Kidney (tissue), 14 donors: ENCODE measurements around the gene GAB2. TPM values are rescaled to one million over a fixed set of nuclear protein-coding genes. Genes with fewer than 3 reads are reported as not detected.
A peak's percentile ranks its signal among the peaks of the same experiment; 100 is the strongest.

Source experiments
- DNase-seq, 5 donors: peaks; one replicate each; pipeline ENCODE4 v3.0.0-alpha.2; 2013 to 2020
- FAIRE-seq: peaks from 2 replicates; lab custom pipeline; 2012; peaks lifted over from hg19 to GRCh38; lab: Jason Lieb, UNC
- H3K27ac ChIP-seq, 2 donors: one replicate each; pipeline ENCODE4 v1.7.0; 2013; ENCODE audit warnings: low read depth in 2 of 2, low read length in 2 of 2, inconsistent platforms in 1 of 2
- H3K27me3 ChIP-seq: one replicate; pipeline ENCODE4 v1.7.1; 2013; ENCODE audit warnings: low read length, inconsistent platforms; ENCODE audit not compliant: control insufficient read depth, insufficient read depth
- H3K36me3 ChIP-seq, 3 donors: one replicate each; pipeline versions ENCODE4 v1.7.0 to v1.7.1; 2013; ENCODE audit warnings: low read length in 3 of 3, control low read depth in 1 of 3, inconsistent platforms in 1 of 3; ENCODE audit not compliant: insufficient read depth in 3 of 3, control insufficient read depth in 2 of 3
- H3K4me1 ChIP-seq, 3 donors: one replicate each; pipeline versions ENCODE4 v1.7.0 to v1.7.1; 2013; ENCODE audit warnings: low read length in 3 of 3, inconsistent platforms in 1 of 3, low read depth in 1 of 3; ENCODE audit not compliant: control insufficient read depth in 2 of 3, insufficient read depth in 2 of 3
- H3K4me3 ChIP-seq, 3 donors: one replicate each; pipeline versions ENCODE4 v1.7.0 to v1.8.1; 2013; ENCODE audit warnings: low read length in 3 of 3, control low read depth in 1 of 3, inconsistent platforms in 1 of 3
- H3K9ac ChIP-seq, 3 donors: one replicate each; pipeline versions ENCODE4 v1.7.0 to v1.7.1; 2013; ENCODE audit warnings: low read length in 3 of 3, control low read depth in 1 of 3, inconsistent platforms in 1 of 3
- H3K9me3 ChIP-seq, 3 donors: one replicate each; pipeline versions ENCODE4 v1.7.0 to v1.7.1; 2013; ENCODE audit warnings: low read length in 3 of 3, control low read depth in 1 of 3, inconsistent platforms in 1 of 3; ENCODE audit not compliant: control insufficient read depth in 2 of 3, insufficient read depth in 1 of 3
- intact Hi-C: fragments of 100-400 bp; cut with DNase I; formaldehyde crosslinking; loops from one replicate; pipeline ENCODE4 v1.11.1; 2022
- polyA plus RNA-seq: library from polyadenylated mRNA; stranded (reverse); fragments of 350-450 nt; fragmentation: Illumina TruSeq; extraction: RNeasy Lipid Tissue Mini Kit (QIAGEN cat#74804); gene quantifications from one replicate; pipeline ENCODE4 v1.2.3, GENCODE V29; 2014; ENCODE audit warnings: low read depth, low replicate concordance; ENCODE audit not compliant: insufficient read depth
- total RNA-seq: library from RNA; stranded (reverse); fragmentation: NEBNext Ultra II Directional; extraction: Animal tissue kit (Norgen Biotek cat#: 25700); gene quantifications from one replicate; pipeline ENCODE4 v1.2.1, GENCODE V29; 2021
- TF ChIP-seq, protein P1 (sequence below): IDR thresholded peaks from 3 replicates; pipeline ENCODE4 v1.5.1; 2012; ENCODE audit warnings: mild to moderate bottlenecking, moderate library complexity, borderline replicate concordance; ENCODE audit not compliant: insufficient read depth; ENCODE audit errors: extremely low read depth
- donor health status: control.
- donor health status: control.
- donor health status: control.
- donor health status: control.
- donor health status: control.
- donor health status: DM: yes; HTN: yes; CAD: no.
- donor health status: Normal renal cell carcinoma (clear cell type).

Gene GAB2
- total and polyA plus RNA-seq, 2 donors from 2014 or later: 3.3 to 23.6 TPM

DNA sequence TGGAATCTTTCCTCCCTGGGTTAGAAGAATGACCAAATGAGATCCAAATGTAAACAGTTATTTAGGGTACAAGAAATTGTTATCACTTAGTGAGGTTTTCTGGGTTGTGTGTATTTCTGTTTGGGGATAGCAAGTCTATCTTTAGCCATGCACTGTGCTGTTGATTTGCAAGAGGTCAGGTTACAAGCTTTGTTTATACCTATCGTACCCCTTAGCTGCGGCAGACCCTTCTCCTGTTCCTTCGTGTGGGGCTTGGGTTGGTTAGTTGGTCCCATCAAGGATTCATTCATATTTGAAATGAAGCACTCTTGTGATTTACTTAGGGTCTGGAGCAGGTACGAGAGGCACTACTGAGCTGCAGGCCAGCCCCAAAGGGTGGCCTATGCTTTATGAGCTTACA lies 156.3 kb downstream of the GAB2 start:
- peaks cover 0 to 2% (median under 1%) of the 10 kb centered on the region in 3 donors for H3K4me1 ChIP-seq
- no peak overlapping the region for H3K27ac ChIP-seq
- H3K9ac ChIP-seq: no peak overlapping the region
- H3K27me3 ChIP-seq: no peaks in the 10 kb centered on the region
- H3K4me3 ChIP-seq: no peak overlapping the region
- DNase-seq (no peak), FAIRE-seq (no peak)
- no peaks in the 10 kb centered on the region for H3K9me3 ChIP-seq
- H3K36me3 ChIP-seq: no peaks in the 10 kb centered on the region
- TF ChIP-seq, protein P1, sequence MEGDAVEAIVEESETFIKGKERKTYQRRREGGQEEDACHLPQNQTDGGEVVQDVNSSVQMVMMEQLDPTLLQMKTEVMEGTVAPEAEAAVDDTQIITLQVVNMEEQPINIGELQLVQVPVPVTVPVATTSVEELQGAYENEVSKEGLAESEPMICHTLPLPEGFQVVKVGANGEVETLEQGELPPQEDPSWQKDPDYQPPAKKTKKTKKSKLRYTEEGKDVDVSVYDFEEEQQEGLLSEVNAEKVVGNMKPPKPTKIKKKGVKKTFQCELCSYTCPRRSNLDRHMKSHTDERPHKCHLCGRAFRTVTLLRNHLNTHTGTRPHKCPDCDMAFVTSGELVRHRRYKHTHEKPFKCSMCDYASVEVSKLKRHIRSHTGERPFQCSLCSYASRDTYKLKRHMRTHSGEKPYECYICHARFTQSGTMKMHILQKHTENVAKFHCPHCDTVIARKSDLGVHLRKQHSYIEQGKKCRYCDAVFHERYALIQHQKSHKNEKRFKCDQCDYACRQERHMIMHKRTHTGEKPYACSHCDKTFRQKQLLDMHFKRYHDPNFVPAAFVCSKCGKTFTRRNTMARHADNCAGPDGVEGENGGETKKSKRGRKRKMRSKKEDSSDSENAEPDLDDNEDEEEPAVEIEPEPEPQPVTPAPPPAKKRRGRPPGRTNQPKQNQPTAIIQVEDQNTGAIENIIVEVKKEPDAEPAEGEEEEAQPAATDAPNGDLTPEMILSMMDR: no peak
- intact Hi-C loops: no loop called here

GRCh38 chr11:78259777-78260487 lies 157.7 kb downstream of the GAB2 start:
- TF ChIP-seq, protein P1: no peak
- Histone ChIP-seq H3K4me1 (peaks cover 0 to 2% (median 0%) of the 10 kb centered on the region in 3 donors), H3K27ac (no peak overlapping the region), H3K9ac (no peak overlapping the region), H3K27me3 (no peaks in the 10 kb centered on the region), H3K9me3 (no peaks in the 10 kb centered on the region), H3K36me3 (no peaks in the 10 kb centered on the region), H3K4me3 (no peak overlapping the region)
- no peak for FAIRE-seq
- intact Hi-C loops: no loop called here
- peak in 2 of 5 donors; percentile 41 to 49 for DNase-seq

- DNase-seq: no peak
- FAIRE-seq: no peak
- TF ChIP-seq, protein P1: no peak
- Histone ChIP-seq H3K9me3 (no peaks in the 10 kb centered on the region), H3K4me3 (no peak overlapping the region), H3K27me3 (no peaks in the 10 kb centered on the region), H3K4me1 (peaks cover 0 to 2% (median 0%) of the 10 kb centered on the region in 3 donors), H3K27ac (peak overlapping the region in 1 of 2 donors; percentile 5), H3K36me3 (no peaks in the 10 kb centered on the region), H3K9ac (no peak overlapping the region)
- intact Hi-C loops: no loop called here
Observed at GRCh38 chr11:78257654-78258053, 160.0 kb downstream of the GAB2 start.
